ENCODE measurements around the gene GOLPH3. TPM values are rescaled to one million over a fixed set of nuclear protein-coding genes. Genes with fewer than 3 reads are reported as not detected.

GOLPH3 gene
- total RNA-seq, 1 donor from 2014 or later: 60.1 TPM

GRCh38 chr5:32107291-32107690 is 66.8 kb downstream of the GOLPH3 start:
- Mint-ChIP-seq H3K4me3 (no peak overlapping the region), H3K27me3 (no peaks in the 10 kb centered on the region), H3K4me1 (no peaks in the 10 kb centered on the region), H3K9me3 (no peaks in the 10 kb centered on the region), H3K36me3 (ENCODE audit: low read depth) (peaks cover 76% of the 10 kb centered on the region), H3K27ac (no peak overlapping the region)
- CTCF ChIA-PET: no interaction called here
- intact Hi-C loops (cut with micrococcal nuclease): no loop called here
- DNase-seq (no peak), ATAC-seq (ENCODE audit: low read depth) (no peak)
- no peak for TF ChIP-seq CTCF (IDR thresholded peaks at IDR 0.05)
- POLR2A ChIA-PET: no interaction called here

GRCh38 chr5:32103521-32103920 is 70.6 kb downstream of the GOLPH3 start:
- DNase-seq (no peak), ATAC-seq (ENCODE audit: low read depth) (no peak)
- peaks cover 72% of the 10 kb centered on the region for H3K36me3 Mint-ChIP-seq (ENCODE audit: low read depth)
- no peak overlapping the region for H3K27ac Mint-ChIP-seq
- intact Hi-C loops (cut with micrococcal nuclease): no loop called here
- POLR2A ChIA-PET: no interaction called here
- CTCF ChIA-PET: no interaction called here
- H3K27me3 Mint-ChIP-seq: no peaks in the 10 kb centered on the region
- H3K9me3 Mint-ChIP-seq: no peaks in the 10 kb centered on the region
- no peak for TF ChIP-seq CTCF (IDR thresholded peaks at IDR 0.05)
- no peak overlapping the region for H3K4me3 Mint-ChIP-seq
- H3K4me1 Mint-ChIP-seq: no peaks in the 10 kb centered on the region

DNA sequence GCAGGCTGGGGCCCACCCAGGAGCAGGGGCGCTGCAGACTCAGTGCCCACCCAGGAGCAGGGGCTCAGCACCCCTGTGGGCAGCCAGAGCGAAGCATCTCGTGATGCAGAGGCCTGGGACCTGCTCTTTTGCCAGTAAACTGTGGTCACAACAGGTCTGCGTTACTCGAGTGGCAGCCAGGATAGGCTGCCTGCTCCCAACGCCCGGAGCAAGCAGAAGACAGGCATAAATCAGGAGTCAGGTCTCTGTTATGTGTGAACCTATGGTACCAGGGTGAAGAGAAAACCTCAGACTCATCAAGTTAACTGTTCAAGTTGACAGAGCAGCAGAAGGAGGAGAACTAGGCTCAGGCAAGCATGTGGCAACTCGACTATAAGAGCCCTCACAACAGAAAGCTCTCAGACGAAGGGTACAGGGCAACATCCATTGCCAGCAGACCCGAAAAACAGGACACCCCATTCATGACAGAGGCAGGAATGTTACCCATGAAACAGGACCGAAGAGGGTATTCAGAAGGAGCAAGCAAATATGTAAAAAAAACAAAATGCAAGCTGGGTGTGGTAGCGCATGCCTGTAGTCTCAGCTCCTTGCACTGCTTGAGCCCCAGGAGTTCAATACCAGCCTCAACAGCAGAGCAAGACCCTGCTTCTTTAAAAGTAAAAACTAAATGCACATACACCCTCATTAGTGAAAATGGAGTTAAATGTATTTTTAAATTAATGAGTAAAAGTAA is 71.7 kb downstream of the GOLPH3 start:
- no peak overlapping the region for H3K4me3 Mint-ChIP-seq
- peaks cover 65% of the 10 kb centered on the region for H3K36me3 Mint-ChIP-seq (ENCODE audit: low read depth)
- no peak overlapping the region for H3K27ac Mint-ChIP-seq
- CTCF ChIA-PET: no interaction called here
- DNase-seq (no peak), ATAC-seq (ENCODE audit: low read depth) (no peak)
- TF ChIP-seq CTCF (IDR thresholded peaks at IDR 0.05): no peak
- no peaks in the 10 kb centered on the region for H3K9me3 Mint-ChIP-seq
- no peaks in the 10 kb centered on the region for H3K4me1 Mint-ChIP-seq
- H3K27me3 Mint-ChIP-seq: no peaks in the 10 kb centered on the region
- intact Hi-C loops (cut with micrococcal nuclease): no loop called here
- POLR2A ChIA-PET: no interaction called here

DNA sequence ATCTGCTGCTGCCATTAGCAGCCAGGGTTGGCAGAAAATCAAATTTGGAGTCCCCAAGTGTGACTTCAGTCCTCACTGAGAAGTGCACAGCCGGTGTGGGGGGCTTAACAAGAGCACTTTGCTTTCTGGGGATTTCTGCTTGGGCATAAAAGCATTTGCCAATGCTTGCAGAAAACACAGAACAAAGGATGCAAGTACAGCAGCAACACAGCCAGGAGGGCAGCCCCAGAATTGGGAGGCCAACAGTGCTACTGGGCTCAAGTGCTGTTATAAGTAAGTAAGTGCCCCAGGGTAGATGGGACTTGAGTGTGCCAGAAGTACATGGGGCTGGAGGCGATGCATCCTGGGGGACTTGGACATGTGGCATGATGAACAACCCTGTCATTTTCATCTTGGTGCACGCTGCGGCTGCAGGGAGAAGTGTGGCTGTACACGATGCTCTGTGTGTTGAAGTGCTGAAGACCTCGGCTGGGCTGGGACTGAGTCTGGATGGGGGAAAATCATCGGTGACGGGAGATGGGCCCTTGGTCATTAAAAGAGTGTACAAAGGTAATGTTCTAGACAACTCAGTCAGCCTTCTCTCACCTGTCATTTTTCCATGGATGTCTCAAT is 73.3 kb downstream of the GOLPH3 start:
- CTCF ChIA-PET: no interaction called here

More for the DNA sequence above, 73.3 kb downstream of the GOLPH3 start:
- DNase-seq (no peak), ATAC-seq (ENCODE audit: low read depth) (no peak)
- no peak for TF ChIP-seq CTCF (IDR thresholded peaks at IDR 0.05)
- intact Hi-C loops (cut with micrococcal nuclease): no loop called here
- H3K4me1 Mint-ChIP-seq: no peaks in the 10 kb centered on the region
- H3K4me3 Mint-ChIP-seq: no peak overlapping the region
- H3K27ac Mint-ChIP-seq: no peak overlapping the region
- no peaks in the 10 kb centered on the region for H3K27me3 Mint-ChIP-seq
- POLR2A ChIA-PET: no interaction called here
- peaks cover 55% of the 10 kb centered on the region for H3K36me3 Mint-ChIP-seq (ENCODE audit: low read depth)
- no peaks in the 10 kb centered on the region for H3K9me3 Mint-ChIP-seq
